ENCODE results near the gene LYPD3.
"Not testable (repeated sequence)": the region's sequence is repeated elsewhere in the genome, so short reads cannot be mapped to it uniquely, and the experiment has no call there.

LYPD3 gene

DNA sequence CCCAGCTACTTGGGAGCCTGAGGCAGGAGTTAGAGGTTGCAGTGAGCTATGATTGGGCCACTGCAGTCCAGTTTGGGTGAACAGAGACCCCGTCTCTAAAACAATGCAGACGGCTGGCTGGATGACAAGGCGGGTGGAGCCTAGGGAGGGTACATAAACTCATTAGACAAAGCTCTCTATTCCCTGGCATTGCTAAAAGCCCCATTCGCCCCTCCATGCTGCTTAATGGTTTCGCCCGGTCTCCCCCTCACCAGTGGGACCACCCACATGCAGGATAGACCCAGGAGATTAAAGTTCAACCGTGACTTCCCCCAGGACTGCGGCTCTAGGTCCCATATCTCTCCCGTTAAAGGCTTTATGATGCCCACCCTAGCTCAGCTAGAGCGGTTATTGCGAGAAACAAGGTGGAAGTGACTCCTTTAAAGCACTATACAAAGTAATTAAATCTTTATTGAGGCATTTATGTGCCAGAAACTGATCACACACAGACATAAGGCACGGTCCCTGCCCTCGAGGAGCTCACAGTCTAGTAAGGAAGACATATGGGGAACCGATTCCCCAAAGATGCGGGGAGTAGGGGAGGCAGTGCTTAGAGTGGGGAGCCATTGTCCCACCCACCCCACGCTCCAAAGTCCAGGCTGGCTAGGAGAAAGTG lies 4.9 kb downstream of the LYPD3 start:
- DNase-seq: no peak

DNA sequence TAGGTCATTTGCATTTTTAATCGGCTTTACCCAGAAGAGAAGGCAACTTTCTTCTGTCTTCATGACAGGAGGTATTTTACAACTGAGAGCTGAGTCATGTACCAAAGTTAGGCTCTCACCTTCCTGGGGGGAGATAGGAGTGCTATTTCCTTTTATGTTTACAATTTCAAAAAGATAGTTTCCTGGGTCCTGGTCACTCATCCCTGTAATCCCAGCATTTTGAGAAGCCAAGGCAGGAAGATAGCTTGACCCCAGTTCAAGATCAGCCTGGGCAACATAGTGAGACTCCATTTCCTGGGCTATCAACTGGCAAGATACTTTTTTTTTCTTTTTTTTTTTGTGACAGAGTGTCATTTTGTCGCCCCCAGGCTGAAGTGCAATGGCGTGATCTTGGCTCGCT lies 7.6 kb downstream of the LYPD3 start:
- DNase-seq: no peak

DNA sequence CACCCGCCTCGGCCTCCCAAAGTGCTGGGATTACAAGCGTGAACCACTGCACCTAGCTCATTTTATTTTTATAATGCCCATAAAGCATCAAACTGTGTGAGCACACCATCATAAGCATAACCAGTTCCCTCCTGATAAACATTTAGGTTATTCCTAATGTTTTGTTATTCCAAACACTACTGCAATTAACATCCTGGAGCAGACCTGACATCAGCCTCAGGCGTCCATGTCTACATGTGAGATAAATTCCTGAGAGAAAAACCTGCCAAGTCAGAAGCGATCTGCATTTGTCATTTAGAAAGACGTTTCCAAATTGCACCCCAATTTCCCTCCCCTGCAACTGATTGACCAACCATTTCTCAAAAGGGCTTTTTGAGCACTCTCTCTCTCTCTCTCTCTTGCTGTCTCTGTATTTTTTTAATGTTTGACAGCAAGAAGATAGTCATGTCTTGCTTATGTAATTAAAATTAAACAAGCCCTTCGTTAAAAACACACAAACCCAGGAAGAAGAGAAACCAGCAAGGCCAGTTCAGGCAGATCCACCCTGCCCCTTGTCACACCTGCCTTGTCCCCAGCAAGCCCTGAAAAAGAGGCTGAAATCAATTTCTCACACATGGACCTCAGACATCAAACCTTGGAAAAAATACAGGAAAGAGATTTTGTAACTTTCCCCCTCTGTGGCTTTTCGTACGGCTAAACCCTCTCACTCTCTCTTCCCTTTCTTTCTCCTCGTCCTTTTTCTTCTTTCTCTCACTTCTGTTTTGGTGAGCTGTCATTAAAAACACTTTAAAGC lies 9.9 kb downstream of the LYPD3 start:
- DNase-seq: no peak

DNA sequence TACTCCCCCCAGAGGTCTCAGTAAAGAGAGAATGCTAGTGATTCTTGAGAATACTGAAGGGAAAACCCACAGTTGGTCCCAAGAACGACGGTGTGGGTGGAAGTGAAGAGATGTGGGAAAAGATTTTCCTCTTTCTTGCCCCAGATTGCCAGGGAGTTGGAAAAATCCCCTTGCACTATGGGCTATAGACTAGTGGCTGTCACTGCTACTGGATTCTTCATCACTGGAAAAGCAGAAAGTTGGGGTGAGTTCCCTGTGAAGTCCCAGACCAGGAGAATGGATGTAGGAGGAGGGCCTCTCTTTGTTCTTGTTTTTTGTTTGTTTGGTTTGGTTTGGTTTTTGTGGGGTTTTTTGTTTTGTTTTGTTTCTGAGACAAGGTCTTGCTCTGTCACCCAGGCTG lies 11.4 kb downstream of the LYPD3 start:
- DNase-seq: no peak

DNA sequence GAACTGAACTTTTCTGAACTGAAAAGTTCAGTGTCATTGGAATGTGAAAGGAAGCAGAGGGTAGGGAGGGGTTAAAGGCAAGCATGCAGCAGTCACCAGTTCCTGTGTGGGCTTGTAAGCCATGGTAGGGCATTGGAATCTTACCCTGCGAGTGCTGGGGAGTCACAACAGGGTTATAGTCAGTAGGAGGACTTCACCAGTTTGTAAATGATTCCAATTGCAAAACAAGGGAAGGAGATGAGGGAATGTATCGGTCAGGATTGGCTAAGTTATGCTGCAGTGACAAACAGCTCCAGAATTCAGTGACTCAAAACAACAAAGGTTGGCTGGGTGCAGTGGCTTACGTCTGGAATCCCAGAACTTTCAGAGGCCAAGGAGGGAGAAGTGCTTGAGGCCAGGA lies 12.8 kb downstream of the LYPD3 start:
- no peak for DNase-seq

DNA sequence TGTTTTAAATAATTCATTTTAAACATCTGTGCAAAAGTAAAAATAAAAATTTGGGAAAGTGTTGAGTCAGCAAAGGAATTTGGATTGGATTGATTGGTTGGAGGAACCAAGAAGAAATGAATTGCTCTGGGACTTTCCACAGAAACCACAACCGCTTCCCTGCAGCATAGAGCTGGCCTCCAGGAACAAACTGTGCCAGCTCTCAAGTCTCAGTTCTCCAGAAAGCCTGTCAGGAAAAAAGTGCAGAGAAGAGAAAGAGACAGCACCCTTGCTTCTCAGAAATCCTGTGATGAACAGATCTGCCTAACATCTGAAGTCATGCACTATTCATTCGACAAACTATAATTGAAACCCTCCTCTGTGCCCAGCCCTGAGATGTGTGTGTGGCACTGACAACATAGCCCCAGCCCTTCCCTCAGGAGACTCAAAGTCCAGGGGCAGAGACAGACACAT lies 14.8 kb downstream of the LYPD3 start:
- DNase-seq: no peak

DNA sequence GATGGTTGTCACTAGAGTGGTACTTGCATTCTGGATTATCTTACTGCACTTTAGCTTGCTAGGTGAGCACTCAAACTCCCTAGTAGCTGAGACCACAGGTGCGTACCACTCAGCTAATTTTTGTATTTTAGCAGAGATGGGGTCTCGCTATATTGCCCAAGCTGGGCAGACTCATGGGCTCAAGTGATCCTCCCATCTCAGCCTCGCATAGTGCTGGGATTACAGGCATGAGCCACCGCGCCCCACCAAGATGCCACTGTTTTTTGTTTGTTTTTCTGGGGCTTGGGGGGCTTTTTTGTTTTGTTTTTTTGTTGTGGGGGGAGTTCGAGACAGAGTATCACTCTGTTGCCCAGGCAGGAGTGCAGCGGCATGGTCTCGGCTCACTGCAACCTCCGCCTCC lies 17.8 kb downstream of the LYPD3 start:
- DNase-seq: no peak

DNA sequence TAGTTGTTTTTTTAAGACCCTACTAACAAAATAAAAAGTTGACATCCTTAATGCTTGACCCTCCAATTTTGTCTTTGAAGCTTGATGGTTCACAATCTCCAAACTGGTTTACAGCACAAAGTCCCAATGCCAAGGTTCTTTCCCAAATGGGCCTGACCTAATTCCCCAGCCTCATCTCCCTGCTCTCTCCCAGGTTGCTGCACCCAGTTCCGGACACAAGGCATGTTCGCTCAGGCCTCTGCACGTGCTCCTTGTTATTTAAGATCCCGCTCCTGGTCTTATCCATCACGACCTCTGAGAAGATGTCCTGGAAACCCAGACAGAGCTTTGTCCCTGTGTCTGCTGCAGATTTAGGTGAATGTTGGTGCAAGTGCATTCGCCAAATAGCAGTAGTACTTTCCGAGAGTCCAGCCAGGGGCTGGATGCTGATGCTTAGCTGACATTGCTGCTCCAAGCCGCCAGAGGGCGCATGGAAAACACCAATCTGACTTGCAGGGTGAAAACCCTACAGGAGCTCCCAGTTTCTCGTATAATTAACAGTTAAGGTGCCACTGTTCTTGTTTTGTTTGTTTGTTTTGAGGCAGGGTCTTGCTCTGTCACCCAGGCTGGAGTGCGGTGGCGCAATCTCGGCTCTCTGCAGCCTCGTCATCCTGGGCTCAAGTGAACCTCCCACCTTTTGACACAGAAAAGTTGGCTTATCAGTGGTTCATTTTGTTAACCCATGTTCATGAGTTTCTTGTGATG lies 18.5 kb downstream of the LYPD3 start:
- peak; percentile 35 to 43 for DNase-seq

DNA sequence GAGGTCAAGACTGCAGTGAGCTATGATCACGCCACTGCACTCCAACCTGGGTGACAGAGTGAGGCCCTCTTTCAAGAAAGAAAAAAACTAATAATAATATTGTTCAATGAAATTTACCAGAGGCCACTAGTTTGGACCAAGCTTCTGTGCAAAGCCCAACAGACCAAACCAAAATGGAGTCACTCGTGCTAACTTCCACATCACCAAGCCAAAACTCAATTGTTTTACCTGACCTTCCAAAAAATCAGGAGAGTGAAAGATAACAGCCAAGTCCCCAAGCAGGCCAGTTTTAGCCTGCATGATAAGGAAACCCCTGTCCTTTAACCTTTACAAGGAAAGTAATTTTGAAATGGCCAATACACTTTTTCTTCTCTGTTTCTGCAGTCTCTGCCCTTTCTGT lies 20.0 kb downstream of the LYPD3 start:
- no peak for DNase-seq

DNA sequence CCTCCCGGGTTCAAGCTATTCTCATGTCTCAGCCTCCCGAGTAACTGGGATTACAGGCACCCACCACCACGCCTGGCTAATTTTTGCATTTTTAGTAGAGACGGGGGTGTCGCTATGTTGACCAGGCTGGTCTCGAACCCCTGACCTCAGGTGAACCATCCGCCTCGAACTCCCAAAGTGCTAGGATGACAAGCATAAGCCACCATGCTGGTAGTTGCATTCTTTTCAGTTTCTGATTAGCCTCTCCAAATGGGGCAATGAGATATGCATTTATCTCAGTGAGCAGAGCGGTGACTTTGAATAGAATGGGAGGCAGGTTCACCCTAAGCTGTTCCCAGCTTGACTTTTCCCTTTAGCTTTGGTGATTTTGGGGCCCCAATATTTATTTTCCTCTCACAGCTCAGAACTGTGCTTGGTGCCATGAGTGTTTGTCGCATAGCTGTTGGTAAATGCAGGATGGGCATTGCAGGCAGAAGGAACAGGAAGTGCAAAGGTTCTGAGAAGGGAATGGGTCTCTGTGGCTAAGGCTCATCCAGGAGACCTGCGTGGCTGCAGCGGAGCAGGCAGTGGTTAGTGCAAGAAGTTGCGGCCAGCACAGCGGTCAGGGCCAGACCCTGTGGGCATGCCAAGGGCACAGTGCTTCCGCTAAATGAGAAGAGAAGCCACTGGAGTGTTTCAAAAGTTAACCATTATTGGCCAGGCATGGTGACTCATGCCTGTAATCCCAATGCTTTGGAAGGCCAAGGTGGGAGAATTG lies 20.7 kb downstream of the LYPD3 start:
- DNase-seq: no peak

DNA sequence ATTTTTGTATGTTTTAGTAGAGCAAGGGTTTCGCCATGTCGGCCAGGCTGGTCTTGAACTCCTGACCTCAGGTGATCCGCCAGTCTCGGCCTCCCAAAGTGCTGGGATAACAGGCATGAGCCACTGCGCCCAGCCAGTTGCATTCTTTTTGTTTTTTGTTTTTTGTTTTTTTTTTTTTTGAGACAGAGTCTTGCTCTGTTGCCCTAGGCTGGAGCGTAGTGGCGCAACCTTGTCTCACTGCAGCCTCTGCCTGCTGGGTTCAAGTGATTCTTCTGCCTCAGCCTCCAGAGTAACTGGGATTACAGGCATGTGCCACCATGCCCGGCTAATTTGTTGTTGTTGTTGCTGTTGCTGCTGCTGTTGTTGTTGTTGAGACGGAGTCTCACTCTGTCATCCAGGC lies 21.3 kb downstream of the LYPD3 start:
- not testable (repeated sequence) for DNase-seq

DNA sequence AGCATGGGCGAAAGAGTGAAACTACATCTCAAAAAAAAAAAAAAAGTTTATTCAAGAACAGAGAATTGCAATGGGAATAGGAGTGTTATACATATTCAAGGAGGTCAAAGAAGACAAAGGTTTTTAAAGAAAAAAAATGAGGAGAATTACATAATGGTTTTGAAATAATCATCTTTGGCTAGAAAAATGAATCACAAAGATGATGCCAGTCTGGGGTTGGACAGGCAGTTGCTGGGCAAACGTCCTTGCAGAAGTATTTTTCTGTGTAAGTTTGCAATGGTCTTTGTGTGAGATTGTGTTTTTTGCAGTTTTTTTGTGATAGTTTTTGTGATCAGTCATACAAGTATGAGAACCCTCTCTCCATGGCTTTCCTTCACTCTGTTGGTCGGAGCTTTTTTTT lies 23.7 kb downstream of the LYPD3 start:
- no peak for DNase-seq

DNA sequence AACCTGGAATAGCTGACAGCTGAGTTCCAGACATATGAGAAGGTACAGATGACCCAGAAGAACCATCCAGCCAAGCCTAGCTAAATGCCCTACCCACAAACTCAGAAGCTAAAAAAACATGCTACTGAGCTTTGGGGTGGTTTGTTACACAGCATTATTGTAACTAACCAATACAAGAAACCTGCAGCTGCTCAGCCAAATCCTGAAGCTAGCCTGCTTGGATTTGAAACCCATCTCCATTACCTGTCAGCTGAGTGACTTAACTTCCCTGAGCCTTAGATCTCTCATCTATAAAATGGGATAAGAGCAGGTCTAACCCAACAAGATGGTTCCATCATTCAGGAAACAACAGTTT lies 25.7 kb downstream of the LYPD3 start:
- DNase-seq: no peak

DNA sequence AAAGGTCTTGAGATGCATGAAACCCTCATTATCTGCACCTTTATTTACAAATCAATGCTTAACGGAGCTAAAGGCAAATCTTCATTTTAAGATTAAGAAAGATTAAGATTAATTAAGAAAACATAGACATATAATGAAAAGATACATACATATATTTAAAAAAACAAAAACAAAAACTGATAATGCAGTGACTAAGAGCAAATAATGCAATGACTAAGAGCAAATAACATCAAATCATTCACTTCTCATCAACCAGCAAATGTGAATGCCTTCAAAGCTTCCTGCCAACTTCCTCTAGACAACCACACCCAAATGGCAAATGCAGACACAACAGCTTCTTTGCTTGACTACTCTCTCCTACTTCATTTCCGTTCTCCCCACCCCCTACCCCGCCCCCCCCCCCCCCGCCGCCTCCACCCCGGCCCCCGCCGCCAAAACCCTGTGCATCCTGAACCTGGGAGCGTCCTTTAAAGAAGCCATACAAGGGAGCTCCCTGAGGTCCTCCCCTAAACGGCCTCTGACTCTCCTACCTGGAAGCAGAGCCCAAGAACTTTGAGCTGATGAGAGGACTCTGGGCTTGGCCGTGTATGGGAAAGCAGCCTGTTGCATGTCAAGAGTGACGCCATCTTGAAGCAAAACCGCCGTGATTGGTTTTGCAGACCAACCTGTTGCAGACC lies 26.2 kb downstream of the LYPD3 start:
- DNase-seq: no peak

DNA sequence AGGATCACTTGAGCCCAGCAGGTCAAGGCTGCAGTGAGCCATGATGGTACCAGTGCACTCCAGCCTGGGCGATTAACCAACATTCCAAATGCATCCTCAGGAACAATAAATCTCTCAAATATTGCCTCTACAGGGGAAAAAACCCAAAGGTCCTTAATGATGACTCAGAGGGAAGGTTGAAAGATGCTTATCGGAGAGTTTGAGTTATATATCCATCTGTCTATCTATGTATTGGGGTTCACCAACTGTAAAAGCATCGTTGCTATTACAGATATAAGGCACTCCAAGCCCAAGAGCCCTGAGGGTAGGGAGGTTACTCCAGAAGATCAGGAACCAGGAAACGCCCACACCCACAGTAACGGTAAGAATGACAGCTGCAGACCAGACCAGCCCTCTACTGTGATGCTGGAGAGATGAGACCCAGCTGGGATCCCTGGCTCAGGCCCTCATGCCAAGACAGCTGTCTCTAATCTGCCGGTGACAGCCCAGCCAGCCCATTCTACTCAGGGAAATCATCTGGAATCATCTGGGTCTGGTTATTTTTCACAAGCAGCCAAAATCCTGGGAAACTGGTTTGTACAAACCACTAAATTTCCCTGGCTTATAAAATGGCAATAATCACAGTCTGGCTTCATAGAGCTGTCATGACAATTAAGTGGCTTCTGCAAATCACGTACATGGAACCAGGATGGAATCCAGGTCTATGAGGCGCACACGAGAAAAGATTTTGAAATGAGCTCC lies 26.9 kb downstream of the LYPD3 start:
- DNase-seq: peak; percentile 24 to 31

DNA sequence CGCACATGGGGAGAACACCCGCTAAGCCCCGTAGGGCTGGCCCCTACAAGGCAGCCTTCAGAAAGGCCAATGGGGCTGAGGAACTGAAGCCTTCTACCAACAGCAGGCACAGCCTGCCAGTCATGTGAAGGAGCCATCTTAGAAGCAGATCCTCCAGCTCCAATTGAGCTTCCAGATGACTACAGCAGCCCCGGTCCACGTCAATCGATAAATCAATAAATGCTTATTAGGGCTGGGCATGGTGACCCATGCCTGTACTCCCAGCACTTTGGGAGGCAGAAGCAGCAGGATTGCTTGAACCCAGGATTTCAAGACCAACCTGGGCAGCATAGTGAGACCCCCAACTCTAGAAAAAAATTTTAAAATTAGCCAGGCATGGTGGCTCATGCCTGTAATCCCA lies 27.7 kb downstream of the LYPD3 start:
- DNase-seq: no peak

DNA sequence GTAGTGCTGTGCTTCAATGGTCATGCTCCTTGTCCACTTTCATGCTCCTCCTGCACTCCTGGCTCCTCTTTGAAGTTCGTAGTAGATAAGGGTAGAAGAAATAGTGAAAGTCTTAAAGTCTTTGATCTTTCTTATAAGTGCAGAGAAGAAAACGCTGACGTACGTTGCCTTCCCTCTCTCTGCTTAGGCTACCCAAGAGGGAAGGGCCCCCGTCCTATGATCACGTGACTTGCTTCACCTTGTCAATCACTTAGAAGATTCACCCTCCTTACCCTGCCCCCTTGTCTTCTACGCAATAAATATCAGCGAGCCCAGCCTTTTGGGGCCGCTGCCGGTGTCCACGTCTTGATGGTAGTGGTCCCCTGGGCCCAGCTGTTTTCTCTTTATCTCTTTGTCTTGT lies 28.1 kb downstream of the LYPD3 start:
- DNase-seq: not testable (repeated sequence)

DNA sequence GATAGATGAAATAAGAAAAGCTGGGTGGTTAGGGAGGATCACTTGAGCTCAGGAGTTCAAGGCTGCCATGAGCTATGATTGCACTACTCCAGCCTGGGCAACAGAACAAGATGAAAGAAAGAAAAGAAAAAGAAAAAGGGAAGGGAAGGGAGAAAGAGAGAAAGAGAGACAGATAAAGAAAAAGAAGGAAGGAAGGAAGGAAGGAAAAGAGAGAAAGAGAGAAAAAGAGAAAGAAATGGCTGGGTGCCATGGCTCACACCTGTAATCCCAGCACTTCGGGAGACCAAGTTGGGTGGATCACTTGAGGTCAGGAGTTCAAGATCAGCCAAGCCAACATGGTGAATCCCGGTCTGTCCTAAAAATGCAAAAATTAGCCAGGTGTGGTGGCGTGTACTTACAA lies 29.6 kb downstream of the LYPD3 start:
- DNase-seq: no peak

DNA sequence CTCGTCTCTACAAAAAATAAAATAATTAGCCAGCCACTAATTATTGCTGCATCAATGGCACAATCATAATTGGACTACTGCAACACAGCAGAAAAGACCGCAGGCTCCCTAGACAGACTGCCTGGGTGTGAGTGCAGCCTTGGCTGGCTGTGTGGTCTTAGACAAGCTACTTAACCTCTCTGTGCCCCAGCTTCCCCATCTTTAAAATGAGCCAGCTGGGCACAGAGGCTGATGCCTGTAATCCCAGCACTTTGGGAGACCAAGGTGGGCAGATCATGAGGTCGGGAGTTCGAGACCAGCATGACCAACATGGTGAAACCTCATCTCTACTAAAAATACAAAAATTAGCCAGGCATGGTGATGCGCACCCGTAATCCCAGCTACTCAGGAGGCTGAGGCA lies 31.7 kb downstream of the LYPD3 start:
- no peak for DNase-seq

DNA sequence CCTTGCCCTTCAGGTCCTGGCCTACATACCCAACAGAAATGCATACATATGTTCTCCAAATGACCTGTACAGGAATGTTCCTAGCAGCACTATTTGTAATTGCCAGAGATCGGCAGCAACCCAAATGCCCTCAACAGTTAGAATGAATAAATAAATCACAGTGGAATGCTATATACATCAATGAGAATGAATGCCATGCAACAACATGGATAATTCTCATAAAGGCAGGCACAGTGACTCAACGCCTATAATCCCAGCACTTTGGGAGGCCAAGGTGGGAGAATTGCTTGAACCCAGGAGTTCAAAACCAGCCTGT lies 32.1 kb downstream of the LYPD3 start:
- no peak for DNase-seq

DNA sequence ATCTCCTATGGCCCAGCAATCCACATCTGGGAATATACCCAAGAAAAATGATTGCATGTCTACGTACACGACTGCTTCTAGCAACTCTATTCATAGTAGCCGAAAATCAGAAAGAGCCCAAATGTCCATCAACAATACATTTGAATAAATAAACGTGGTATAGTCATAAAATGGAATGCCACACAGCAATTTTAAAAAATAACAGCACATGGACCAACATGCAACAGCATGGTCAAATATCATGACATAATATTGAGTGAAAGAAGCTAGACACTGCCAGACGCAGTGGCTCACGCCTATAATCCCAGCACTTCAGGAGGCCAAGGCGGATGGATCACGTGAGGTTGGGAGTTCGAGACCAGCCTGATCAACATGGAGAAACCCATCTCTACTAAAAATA lies 34.4 kb downstream of the LYPD3 start:
- DNase-seq: no peak

DNA sequence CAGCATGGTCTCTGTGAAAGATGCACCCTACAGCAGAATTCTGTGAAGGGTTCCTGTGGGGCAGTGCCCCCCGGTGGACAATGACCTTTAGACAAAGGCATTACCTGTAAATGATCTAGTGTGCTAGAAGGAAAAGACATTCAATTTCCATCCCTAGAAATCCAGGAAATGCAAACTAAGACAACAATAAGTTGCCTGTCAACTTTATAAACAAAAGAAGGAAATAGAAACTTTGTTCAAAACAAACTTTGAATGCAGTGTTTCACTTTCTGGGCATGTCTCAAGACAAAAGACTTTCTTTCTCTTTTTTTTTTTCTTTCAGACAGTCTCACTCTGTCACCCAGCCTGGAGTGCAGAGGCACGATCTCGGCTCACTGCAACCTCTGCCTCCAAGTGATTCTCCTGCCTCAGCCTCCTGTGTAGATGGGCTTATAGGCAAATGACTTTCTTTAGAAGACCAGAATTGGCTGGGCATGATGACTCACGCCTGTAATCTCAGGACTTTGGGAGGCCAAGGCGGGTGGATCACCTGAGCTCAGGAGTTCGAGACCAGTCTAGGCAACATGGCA lies 35.2 kb downstream of the LYPD3 start:
- DNase-seq: no peak
